SU-DHL-6 (cell line): ENCODE data around the gene GLYR1.

Experiments used
- H2AFZ ChIP-seq: fragments of 200-600 bp; sonication (generic); 2 replicates; pipeline ENCODE4 v1.6.1; 2014; ENCODE audit warnings: low read depth, mild to moderate bottlenecking, moderate library complexity, mixed read lengths, antibody characterized with exemption, low read length; ENCODE audit not compliant: severe bottlenecking
- H3F3A ChIP-seq: fragments of 200-600 bp; shearing (Covaris generic); 2 replicates; pipeline ENCODE4 v1.6.0; 2016; ENCODE audit warnings: antibody characterized with exemption, mild to moderate bottlenecking; ENCODE audit not compliant: insufficient read depth
- H3K27ac ChIP-seq: fragments of 200-600 bp; sonication (generic); 2 replicates; pipeline ENCODE4 v1.5.1; 2016; ENCODE audit warnings: low read depth, mild to moderate bottlenecking, low read length, moderate library complexity, mixed read lengths
- H3K27me3 ChIP-seq: fragments of 200-600 bp; sonication (generic), shearing (Covaris generic); 2 replicates; pipeline ENCODE4 v1.6.0; 2014; ENCODE audit warnings: mild to moderate bottlenecking, low read length
- H3K36me3 ChIP-seq: fragments of 200-600 bp; sonication (generic); 2 replicates; pipeline ENCODE4 v1.6.1; 2014; ENCODE audit warnings: mild to moderate bottlenecking, low read length, mixed read lengths
- H3K4me2 ChIP-seq: fragments of 300-600, 200-600 bp; shearing (Covaris generic), sonication (generic); 2 replicates; pipeline ENCODE4 v1.6.0; 2014; ENCODE audit warnings: low read length, low read depth, mild to moderate bottlenecking; ENCODE audit not compliant: poor library complexity, severe bottlenecking
- H3K4me3 ChIP-seq: fragments of 200-600 bp; sonication (generic); 2 replicates; pipeline ENCODE4 v1.5.1; 2014; ENCODE audit warnings: antibody characterized with exemption, low read length, mild to moderate bottlenecking, mixed read lengths; ENCODE audit not compliant: insufficient read depth, poor library complexity, severe bottlenecking
- H3K79me2 ChIP-seq: fragments of 200-600 bp; sonication (generic); 2 replicates; pipeline ENCODE4 v1.6.1; 2014; ENCODE audit warnings: mild to moderate bottlenecking, low read length, moderate library complexity; ENCODE audit not compliant: insufficient read depth
- H3K9ac ChIP-seq: fragments of 200-600 bp; sonication (generic); 2 replicates; pipeline ENCODE4 v1.7.0; 2014; ENCODE audit warnings: mild to moderate bottlenecking, low read length
- H3K9me2 ChIP-seq: fragments of 200-600 bp; sonication (generic); replicated peaks from 2 replicates; pipeline ENCODE4 v1.6.1; 2014; ENCODE audit warnings: low read length; ENCODE audit not compliant: insufficient read depth
- H3K9me3 ChIP-seq: fragments of 200-600 bp; sonication (generic); 2 replicates; pipeline ENCODE4 v1.6.1; 2014; ENCODE audit warnings: low read length, mixed read lengths; ENCODE audit not compliant: insufficient read depth
- H4K20me1 ChIP-seq: fragments of 200-600 bp; sonication (generic); 2 replicates; pipeline ENCODE4 v1.6.1; 2014; ENCODE audit warnings: low read depth, mild to moderate bottlenecking, antibody characterized with exemption, low read length, moderate library complexity, mixed read lengths
- CTCF ChIP-seq: fragments of 200-600 bp; sonication (generic); IDR thresholded peaks from one replicate; pipeline ENCODE4 v1.5.1; 2017; ENCODE audit warnings: antibody characterized with exemption, mild to moderate bottlenecking, low read length, moderate library complexity; ENCODE audit not compliant: insufficient read depth, poor library complexity, severe bottlenecking
- EZH2phosphoT487 ChIP-seq: fragments of 200-600 bp; sonication (generic), shearing (Covaris generic); conservative IDR thresholded peaks from 2 replicates; pipeline ENCODE4 v1.6.1; 2018; ENCODE audit warnings: mild to moderate bottlenecking, antibody characterized with exemption, low read length, moderate library complexity, mixed read lengths

Gene GLYR1

GRCh38 chr16:4775005-4775404 lies 72.1 kb downstream of the GLYR1 start:
- H3K79me2 ChIP-seq = no peaks in the 10 kb centered on the region
- H3K9ac ChIP-seq = no peak overlapping the region
- H3K9me3 ChIP-seq = no peaks in the 10 kb centered on the region
- no peak overlapping the region for H3K4me2 ChIP-seq
- H4K20me1 ChIP-seq = no peaks in the 10 kb centered on the region
- H3K4me3 ChIP-seq = no peak overlapping the region
- H3K36me3 ChIP-seq = no peaks in the 10 kb centered on the region
- TF ChIP-seq EZH2phosphoT487 (no peak), CTCF (no peak)
- H2AFZ ChIP-seq = no peak overlapping the region
- H3K27me3 ChIP-seq = no peaks in the 10 kb centered on the region
- H3K27ac ChIP-seq = no peak overlapping the region
- H3F3A ChIP-seq = peaks cover under 1% of the 10 kb centered on the region; the same call in 1 of the 2 replicates
- no peaks in the 10 kb centered on the region for H3K9me2 ChIP-seq

- Histone ChIP-seq H4K20me1 (no peaks in the 10 kb centered on the region), H3K9ac (no peak overlapping the region), H3F3A (peaks cover 24% of the 10 kb centered on the region), H3K9me2 (no peaks in the 10 kb centered on the region), H2AFZ (no peak overlapping the region), H3K4me3 (no peak overlapping the region), H3K27ac (no peak overlapping the region), H3K9me3 (no peaks in the 10 kb centered on the region), H3K36me3 (no peaks in the 10 kb centered on the region), H3K27me3 (no peaks in the 10 kb centered on the region), H3K79me2 (no peaks in the 10 kb centered on the region), H3K4me2 (no peak overlapping the region)
- no peak for TF ChIP-seq CTCF
- TF ChIP-seq EZH2phosphoT487 = no peak
Observed at GRCh38 chr16:4772351-4772750, 74.7 kb downstream of the GLYR1 start.

DNA sequence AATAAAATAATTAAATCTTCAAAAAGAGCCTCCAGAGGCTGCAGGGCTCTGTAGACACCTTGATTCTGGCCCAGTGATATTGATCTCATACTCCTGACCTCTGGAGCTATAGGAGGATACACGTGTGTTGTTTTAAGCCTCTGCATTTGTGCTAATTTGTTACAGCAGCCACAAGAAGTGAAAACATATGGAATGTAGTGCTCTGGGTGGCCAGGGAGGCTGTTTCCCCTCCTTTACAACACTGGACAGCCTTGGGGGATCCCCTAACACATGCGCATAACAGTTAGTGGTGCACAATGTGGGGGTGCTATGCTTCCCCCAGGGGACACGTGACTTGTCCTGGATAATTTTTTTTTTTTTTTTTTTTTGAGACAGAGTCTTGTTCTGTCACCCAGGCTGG lies 75.4 kb downstream of the GLYR1 start:
- no peaks in the 10 kb centered on the region for H3K9me2 ChIP-seq
- H3K36me3 ChIP-seq = no peaks in the 10 kb centered on the region
- no peak overlapping the region for H3K4me3 ChIP-seq
- no peak overlapping the region for H2AFZ ChIP-seq
- TF ChIP-seq CTCF = no peak
- no peak for TF ChIP-seq EZH2phosphoT487
- H3K4me2 ChIP-seq = no peak overlapping the region
- no peaks in the 10 kb centered on the region for H3K9me3 ChIP-seq
- H3K79me2 ChIP-seq = no peaks in the 10 kb centered on the region
- peaks cover 24% of the 10 kb centered on the region for H3F3A ChIP-seq
- H4K20me1 ChIP-seq = no peaks in the 10 kb centered on the region
- H3K27me3 ChIP-seq = no peaks in the 10 kb centered on the region
- H3K27ac ChIP-seq = no peak overlapping the region
- H3K9ac ChIP-seq = no peak overlapping the region

- Histone ChIP-seq H3K79me2 (no peaks in the 10 kb centered on the region), H3K9me3 (no peaks in the 10 kb centered on the region), H3K36me3 (no peaks in the 10 kb centered on the region), H3K4me2 (peak overlapping the region; percentile 66), H3K4me3 (no peak overlapping the region), H3F3A (peaks cover 24% of the 10 kb centered on the region), H3K27me3 (no peaks in the 10 kb centered on the region), H2AFZ (peak overlapping the region; percentile 80), H3K9ac (no peak overlapping the region), H4K20me1 (no peaks in the 10 kb centered on the region), H3K9me2 (no peaks in the 10 kb centered on the region), H3K27ac (no peak overlapping the region)
- TF ChIP-seq EZH2phosphoT487 = no peak
- TF ChIP-seq CTCF = no peak
Observed at GRCh38 chr16:4769306-4769638, 77.8 kb downstream of the GLYR1 start.
